Common myeloid progenitor, CD34-positive (primary cell): ENCODE results near the gene BAG2.

Experiments
- CTCF ChIA-PET: fragments of 350-600 bp; sonication (Branson Sonifier 250); formaldehyde crosslinking; loops from one replicate; lab custom pipeline; 2021; ENCODE audit warnings: antibody characterized with exemption; lab: Charles Lee
- POLR2A ChIA-PET: fragments of 350-600 bp; sonication (Branson Sonifier 250); formaldehyde crosslinking; loops from one replicate; lab custom pipeline; 2021; ENCODE audit warnings: antibody characterized with exemption; lab: Charles Lee
- DNase-seq, 3 donors: peaks; one replicate each; pipeline versions ENCODE4 v3.0.0 to v3.0.0-alpha.2; 2013
- H3K27ac ChIP-seq, 2 experiments: 1 replicate in 1 of 2; 2 replicates in 1 of 2; pipeline ENCODE4 v1.7.0; 2013; ENCODE audit warnings: inconsistent platforms in 2 of 2, low read length in 2 of 2, mild to moderate bottlenecking in 2 of 2, low read depth in 1 of 2, moderate library complexity in 1 of 2; ENCODE audit not compliant: severe bottlenecking in 2 of 2, insufficient read depth in 1 of 2, poor library complexity in 1 of 2
- H3K27me3 ChIP-seq, 5 experiments: replicated peaks in 2 of 5; 1 replicate in 3 of 5; 2 replicates in 2 of 5; pipeline versions ENCODE4 v1.6.1 to v1.7.0; 2013; ENCODE audit warnings: low read length in 4 of 5, mild to moderate bottlenecking in 2 of 5, moderate library complexity in 2 of 5, inconsistent platforms in 1 of 5; ENCODE audit not compliant: insufficient read depth in 5 of 5, control insufficient read depth in 4 of 5
- H3K36me3 ChIP-seq, 4 experiments: 1 replicate in 2 of 4; 2 replicates in 2 of 4; pipeline versions ENCODE4 v1.6.1 to v1.7.0; 2013; ENCODE audit warnings: low read length in 3 of 4, control low read depth in 1 of 4, mild to moderate bottlenecking in 1 of 4; ENCODE audit not compliant: control insufficient read depth in 4 of 4, insufficient read depth in 4 of 4
- H3K4me1 ChIP-seq, 4 experiments: 1 replicate in 3 of 4; 2 replicates in 1 of 4; pipeline versions ENCODE4 v1.6.1 to v1.7.1; 2013; ENCODE audit warnings: low read length in 3 of 4, mild to moderate bottlenecking in 3 of 4, control low read depth in 1 of 4, inconsistent platforms in 1 of 4, moderate library complexity in 1 of 4; ENCODE audit not compliant: control insufficient read depth in 4 of 4, insufficient read depth in 4 of 4; ENCODE audit errors: control extremely low read depth in 1 of 4
- H3K4me3 ChIP-seq, 7 experiments: 1 replicate in 4 of 7; 2 replicates in 3 of 7; pipeline versions ENCODE4 v1.5.1 to v1.7.0; 2013; ENCODE audit warnings: mild to moderate bottlenecking in 7 of 7, low read length in 6 of 7, moderate library complexity in 6 of 7, inconsistent platforms in 2 of 7, low read depth in 2 of 7, control low read depth in 1 of 7; ENCODE audit not compliant: insufficient read depth in 4 of 7, control insufficient read depth in 1 of 7; ENCODE audit errors: extremely low read depth in 1 of 7
- H3K9me3 ChIP-seq, 5 experiments: 1 replicate in 4 of 5; 2 replicates in 1 of 5; pipeline versions ENCODE4 v1.6.1 to v1.7.1; 2013; ENCODE audit warnings: low read length in 4 of 5, mild to moderate bottlenecking in 2 of 5, inconsistent platforms in 1 of 5, low read depth in 1 of 5, moderate library complexity in 1 of 5; ENCODE audit not compliant: control insufficient read depth in 4 of 5, insufficient read depth in 2 of 5; ENCODE audit errors: control extremely low read depth in 1 of 5
- WGBS: methylation state at CpG from one replicate; pipeline ENCODE4 v1.1.5; 2013; ENCODE audit not compliant: insufficient coverage; 5-methylcytosine and 5-hydroxymethylcytosine counted together

BAG2 gene

DNA sequence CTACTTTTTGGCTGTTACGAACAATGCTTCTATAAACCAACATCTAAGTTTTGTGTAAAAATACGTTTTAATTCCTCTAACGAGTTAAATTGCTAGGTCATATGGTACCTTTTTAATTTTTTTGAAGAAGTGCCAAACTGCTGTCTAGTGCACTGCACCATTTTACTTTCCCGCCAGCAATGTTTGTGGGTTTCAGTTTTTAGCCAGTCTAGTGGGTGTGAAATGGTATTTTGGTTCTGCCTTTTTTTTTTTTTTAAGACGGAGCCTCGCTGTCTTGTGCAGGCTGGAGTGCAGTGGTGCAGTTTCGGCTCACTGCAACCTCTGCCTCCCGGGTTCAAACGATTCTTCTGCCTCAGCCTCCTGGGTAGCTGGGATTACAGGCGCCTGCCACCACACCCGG lies 34.1 kb upstream of the BAG2 start:
- no peaks in the 10 kb centered on the region for H3K4me1 ChIP-seq
- 94% methylated on average over 9 of the region's 11 CpGs for WGBS
- no peak overlapping the region for H3K4me3 ChIP-seq
- peaks cover 0 to 5% (median 0%) of the 10 kb centered on the region in 5 experiments for H3K9me3 ChIP-seq
- POLR2A ChIA-PET, result no interaction called here
- no peaks in the 10 kb centered on the region for H3K27me3 ChIP-seq
- no peak overlapping the region for H3K27ac ChIP-seq
- DNase-seq, result no peak
- peaks cover 10 to 47% (median 29%) of the 10 kb centered on the region in 4 experiments for H3K36me3 ChIP-seq
- CTCF ChIA-PET, result interaction anchor here (1.2 kb wide), 1 partner anchor 13 kb away, joined by 4 read pairs; no protein-coding TSS in a partner anchor

- no CpG with 5 or more reads among the region's 4 CpGs for WGBS
- no peak overlapping the region for H3K27ac ChIP-seq
- ChIA-PET POLR2A (no interaction called here), CTCF (no interaction called here)
- H3K36me3 ChIP-seq, result peaks cover 13 to 45% (median 23%) of the 10 kb centered on the region in 4 experiments
- no peak overlapping the region for H3K4me3 ChIP-seq
- H3K9me3 ChIP-seq, result peaks cover 0 to 5% (median 0%) of the 10 kb centered on the region in 5 experiments
- H3K4me1 ChIP-seq, result no peaks in the 10 kb centered on the region
- H3K27me3 ChIP-seq, result no peaks in the 10 kb centered on the region
- no peak for DNase-seq
These were observed 30.5 kb upstream of the BAG2 start for GRCh38 chr6:57141451-57142177.

DNA sequence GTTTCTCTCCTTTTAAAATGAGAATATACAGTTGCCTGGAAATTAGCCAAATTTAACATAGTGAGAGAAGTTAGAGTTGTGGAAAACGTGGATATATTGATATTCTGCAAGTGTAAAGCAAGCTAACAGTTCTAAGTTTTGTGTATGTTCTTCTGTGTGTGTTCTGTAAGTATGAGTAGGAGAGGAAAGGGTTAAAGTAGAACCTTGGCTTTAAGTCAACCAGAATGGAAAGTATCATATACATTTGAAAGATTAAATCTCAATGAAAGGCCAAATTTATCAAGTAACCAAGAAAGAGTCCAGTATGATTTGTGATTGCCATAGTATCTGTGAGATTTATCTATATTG lies 30.0 kb upstream of the BAG2 start:
- 100% methylated on average over 1 of the region's 1 CpG for WGBS
- CTCF ChIA-PET, result no interaction called here
- Histone ChIP-seq H3K27ac (no peak overlapping the region), H3K36me3 (peaks cover 9 to 43% (median 25%) of the 10 kb centered on the region in 4 experiments), H3K27me3 (no peaks in the 10 kb centered on the region), H3K4me1 (no peaks in the 10 kb centered on the region), H3K9me3 (peaks cover 0 to 5% (median 0%) of the 10 kb centered on the region in 5 experiments), H3K4me3 (no peak overlapping the region)
- POLR2A ChIA-PET, result no interaction called here
- DNase-seq, result no peak

GRCh38 chr6:57143690-57144089 lies 28.4 kb upstream of the BAG2 start:
- Histone ChIP-seq H3K36me3 (peaks cover 15 to 51% (median 30%) of the 10 kb centered on the region in 4 experiments), H3K27me3 (no peaks in the 10 kb centered on the region), H3K27ac (no peak overlapping the region), H3K4me1 (no peaks in the 10 kb centered on the region), H3K9me3 (peaks cover 0 to 5% (median 0%) of the 10 kb centered on the region in 5 experiments), H3K4me3 (no peak overlapping the region)
- no CpG with 5 or more reads among the region's 1 CpG for WGBS
- ChIA-PET POLR2A (no interaction called here), CTCF (no interaction called here)
- DNase-seq, result no peak

GRCh38 chr6:57147401-57147800 lies 24.7 kb upstream of the BAG2 start:
- Histone ChIP-seq H3K27ac (no peak overlapping the region), H3K36me3 (peaks cover 15 to 52% (median 30%) of the 10 kb centered on the region in 4 experiments), H3K4me1 (no peaks in the 10 kb centered on the region), H3K9me3 (peaks cover 0 to 2% (median 0%) of the 10 kb centered on the region in 5 experiments), H3K27me3 (no peaks in the 10 kb centered on the region), H3K4me3 (no peak overlapping the region)
- no peak for DNase-seq
- 94% methylated on average over 5 of the region's 5 CpGs for WGBS
- CTCF ChIA-PET, result interaction anchor here (0.7 kb wide), 1 partner anchor 15 kb away, joined by 3 read pairs; no protein-coding TSS in a partner anchor
- POLR2A ChIA-PET, result no interaction called here

- peaks cover 15 to 52% (median 30%) of the 10 kb centered on the region in 4 experiments for H3K36me3 ChIP-seq
- H3K27me3 ChIP-seq, result no peaks in the 10 kb centered on the region
- H3K9me3 ChIP-seq, result no peaks in the 10 kb centered on the region
- no peak for DNase-seq
- WGBS, result 94% methylated on average over 2 of the region's 7 CpGs
- ChIA-PET CTCF (no interaction called here), POLR2A (no interaction called here)
- no peak overlapping the region for H3K4me3 ChIP-seq
- H3K4me1 ChIP-seq, result no peaks in the 10 kb centered on the region
- H3K27ac ChIP-seq, result no peak overlapping the region
These were observed 23.9 kb upstream of the BAG2 start for GRCh38 chr6:57147955-57148858.

- no peaks in the 10 kb centered on the region for H3K27me3 ChIP-seq
- peaks cover 0 to under 1% (median 0%) of the 10 kb centered on the region in 5 experiments for H3K9me3 ChIP-seq
- DNase-seq, result no peak
- no peaks in the 10 kb centered on the region for H3K4me1 ChIP-seq
- H3K27ac ChIP-seq, result no peak overlapping the region
- no peak overlapping the region for H3K4me3 ChIP-seq
- H3K36me3 ChIP-seq, result peaks cover 8 to 52% (median 21%) of the 10 kb centered on the region in 4 experiments
- ChIA-PET POLR2A (no interaction called here), CTCF (no interaction called here)
These were observed 13.5 kb upstream of the BAG2 start for GRCh38 chr6:57158658-57159057.
